HG02852 (cell line): Measurements from ENCODE around the gene FUT8.

ENCODE experiments used
- ATAC-seq: cut with Tn5 transposase; IDR thresholded peaks from one replicate; pipeline ENCODE4 v1.9.1; 2021; ENCODE audit warnings: mild to moderate bottlenecking, moderate library complexity; ENCODE audit not compliant: unreplicated experiment

Gene FUT8

GRCh38 chr14:65753061-65753460 lies 340.5 kb downstream of the FUT8 start:
- ATAC-seq: no peak

DNA sequence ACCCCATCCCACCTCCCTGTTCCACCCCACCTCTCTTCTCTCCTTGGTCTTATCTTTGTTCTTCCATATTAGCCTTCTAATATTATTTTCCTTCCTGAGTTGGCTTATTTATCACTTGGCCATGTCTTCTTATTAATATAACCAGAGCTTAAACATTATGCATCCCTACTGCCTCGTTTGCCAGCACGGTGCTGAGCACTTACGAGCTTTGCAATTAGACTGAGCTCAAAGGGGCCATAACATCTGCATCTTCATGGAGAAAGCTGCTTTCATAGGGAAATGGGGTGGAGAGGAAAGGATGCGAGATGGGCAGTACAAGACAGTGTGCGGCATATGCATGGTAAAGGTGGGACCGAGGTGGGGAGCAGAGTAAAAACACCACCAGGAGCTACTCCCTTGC lies 342.8 kb downstream of the FUT8 start:
- ATAC-seq: no peak

GRCh38 chr14:65756880-65757279 lies 344.4 kb downstream of the FUT8 start:
- ATAC-seq: no peak

- ATAC-seq: no peak
Observed at GRCh38 chr14:65769151-65769550, 356.6 kb downstream of the FUT8 start.

GRCh38 chr14:65770681-65771080 lies 358.2 kb downstream of the FUT8 start:
- ATAC-seq: no peak

GRCh38 chr14:65771271-65771670 lies 358.7 kb downstream of the FUT8 start:
- no peak for ATAC-seq

- ATAC-seq: no peak
Observed at GRCh38 chr14:65772466-65772865, 359.9 kb downstream of the FUT8 start.

DNA sequence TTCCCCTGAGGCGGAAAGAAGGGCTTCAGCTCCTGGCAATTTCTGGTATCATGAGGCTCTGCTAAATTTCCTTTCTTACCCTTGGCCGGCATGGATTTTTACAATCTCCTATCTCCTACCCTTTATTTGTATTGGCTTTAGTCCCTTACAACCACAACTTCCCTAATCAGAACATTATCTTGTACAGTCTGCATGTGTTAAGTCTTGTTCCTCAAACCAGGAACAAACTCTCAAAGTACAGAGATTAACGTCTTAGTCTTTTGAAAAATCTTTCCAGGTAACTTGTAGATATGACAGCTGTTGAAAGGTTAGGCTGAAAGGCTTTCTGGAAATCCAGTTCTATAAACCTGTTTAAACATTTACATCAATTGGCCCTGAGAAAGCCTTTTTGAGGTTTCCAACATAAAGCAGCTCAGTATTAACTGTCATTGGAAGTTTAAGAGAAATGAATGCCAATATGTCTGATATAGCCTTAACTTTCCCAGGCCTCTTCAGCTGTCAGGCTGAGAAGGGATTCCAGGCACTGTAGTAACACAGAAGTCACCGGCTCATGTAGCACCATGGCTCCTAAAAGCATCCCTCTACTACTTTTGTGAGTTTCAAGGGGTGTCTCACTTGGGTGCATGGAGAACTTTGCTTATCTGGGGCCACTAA lies 360.5 kb downstream of the FUT8 start:
- ATAC-seq: no peak

DNA sequence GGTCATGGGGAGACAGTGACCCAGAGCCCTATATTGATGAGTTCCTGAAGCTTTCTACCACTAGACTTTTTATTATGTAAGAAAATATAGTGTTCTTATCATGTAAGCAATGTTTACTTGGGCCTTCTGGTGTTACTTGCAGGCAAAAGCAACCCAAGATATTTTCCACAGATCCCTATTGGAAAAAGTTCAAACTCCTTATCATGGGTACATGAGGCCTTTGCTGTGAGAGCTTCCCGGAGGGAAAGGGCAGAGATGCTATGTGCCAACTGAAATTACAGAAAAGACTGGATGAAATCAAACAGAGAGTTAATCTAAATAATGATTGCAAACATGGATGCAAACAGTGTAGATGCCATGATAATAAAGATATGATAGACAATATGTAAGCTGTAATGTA lies 361.5 kb downstream of the FUT8 start:
- no peak for ATAC-seq

GRCh38 chr14:65776193-65776852 lies 363.8 kb downstream of the FUT8 start:
- no peak for ATAC-seq

GRCh38 chr14:65780566-65780965 lies 368.0 kb downstream of the FUT8 start:
- ATAC-seq: no peak

DNA sequence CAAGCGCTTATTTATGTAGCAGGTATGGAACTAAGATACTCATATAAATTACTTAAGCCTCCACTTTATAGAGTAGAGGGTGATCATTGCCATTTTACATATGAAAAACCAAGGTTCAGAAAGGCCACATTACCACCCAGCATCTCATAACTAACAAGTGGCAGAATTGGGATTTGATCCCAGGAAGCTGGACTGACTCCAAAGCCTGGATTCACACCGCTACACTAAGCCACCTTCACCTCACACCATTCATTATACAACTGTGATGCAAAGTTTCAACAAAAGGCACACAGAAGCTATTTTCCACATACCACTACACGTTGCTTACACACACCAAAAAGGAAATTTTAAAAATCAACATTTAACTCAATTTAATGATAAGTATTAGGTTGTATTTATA lies 370.6 kb downstream of the FUT8 start:
- ATAC-seq: no peak

GRCh38 chr14:65783576-65783975 lies 371.0 kb downstream of the FUT8 start:
- ATAC-seq: no peak

GRCh38 chr14:65784574-65784973 lies 372.0 kb downstream of the FUT8 start:
- no peak for ATAC-seq

DNA sequence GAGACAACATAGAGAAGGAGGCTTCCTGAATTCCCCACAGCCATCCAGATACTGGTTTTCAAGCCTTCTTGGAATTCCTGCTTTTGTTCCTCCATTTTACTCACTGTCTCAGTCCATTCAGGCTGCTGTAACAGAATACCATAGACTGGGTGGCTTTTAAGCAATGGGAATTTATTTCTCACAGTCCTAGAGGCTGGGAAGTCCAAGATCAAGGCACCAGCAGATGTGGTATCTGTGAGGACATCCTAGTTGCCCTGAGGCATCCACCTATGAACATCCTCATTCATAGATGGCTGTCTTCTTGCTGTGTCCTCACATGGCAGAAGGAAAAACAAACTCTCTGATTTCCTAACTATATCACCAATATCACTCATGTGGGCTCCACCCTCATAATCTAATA lies 374.9 kb downstream of the FUT8 start:
- ATAC-seq: no peak

GRCh38 chr14:65788876-65789275 lies 376.3 kb downstream of the FUT8 start:
- ATAC-seq: no peak

GRCh38 chr14:65789363-65789762 lies 376.8 kb downstream of the FUT8 start:
- ATAC-seq: no peak

GRCh38 chr14:65790172-65790815 lies 377.8 kb downstream of the FUT8 start:
- no peak for ATAC-seq

DNA sequence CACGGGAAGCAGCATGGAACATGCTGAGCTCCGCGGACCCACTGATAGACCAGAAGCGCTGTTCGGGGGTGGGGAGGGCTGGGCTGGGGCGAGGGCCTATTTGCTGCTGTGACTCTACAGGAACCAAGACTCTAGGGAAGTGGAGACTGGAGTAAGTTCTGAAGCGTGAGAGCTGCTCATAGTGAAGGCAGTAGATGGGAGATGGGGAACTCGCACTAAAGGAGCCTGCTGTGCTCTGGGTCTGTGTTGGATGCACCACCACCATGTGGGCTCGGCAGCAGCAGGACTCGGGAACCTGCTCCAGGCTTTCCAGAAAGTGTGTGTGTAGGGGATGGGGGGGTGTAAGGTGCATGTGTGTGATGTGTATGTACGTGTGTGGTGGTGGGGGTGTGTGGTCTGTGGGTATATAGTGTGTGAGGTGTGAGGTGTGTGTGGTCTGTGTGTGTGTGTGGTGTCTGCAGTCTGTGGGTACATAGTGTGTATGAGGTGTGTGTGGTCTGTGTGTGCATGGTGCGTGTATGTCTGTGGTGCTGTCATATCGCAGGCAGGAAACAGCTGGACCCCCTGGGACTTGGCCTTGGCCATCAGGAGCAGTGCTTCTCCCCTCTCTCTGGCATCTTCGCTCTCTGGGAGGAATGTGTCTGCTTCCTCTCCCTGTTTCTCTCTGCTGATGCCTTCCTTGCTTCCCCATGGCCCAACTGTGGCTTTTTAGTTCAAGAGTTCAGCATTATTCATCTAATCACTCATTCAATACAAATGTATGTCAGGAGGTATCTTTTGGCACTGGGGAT lies 378.9 kb downstream of the FUT8 start:
- ATAC-seq: no peak

DNA sequence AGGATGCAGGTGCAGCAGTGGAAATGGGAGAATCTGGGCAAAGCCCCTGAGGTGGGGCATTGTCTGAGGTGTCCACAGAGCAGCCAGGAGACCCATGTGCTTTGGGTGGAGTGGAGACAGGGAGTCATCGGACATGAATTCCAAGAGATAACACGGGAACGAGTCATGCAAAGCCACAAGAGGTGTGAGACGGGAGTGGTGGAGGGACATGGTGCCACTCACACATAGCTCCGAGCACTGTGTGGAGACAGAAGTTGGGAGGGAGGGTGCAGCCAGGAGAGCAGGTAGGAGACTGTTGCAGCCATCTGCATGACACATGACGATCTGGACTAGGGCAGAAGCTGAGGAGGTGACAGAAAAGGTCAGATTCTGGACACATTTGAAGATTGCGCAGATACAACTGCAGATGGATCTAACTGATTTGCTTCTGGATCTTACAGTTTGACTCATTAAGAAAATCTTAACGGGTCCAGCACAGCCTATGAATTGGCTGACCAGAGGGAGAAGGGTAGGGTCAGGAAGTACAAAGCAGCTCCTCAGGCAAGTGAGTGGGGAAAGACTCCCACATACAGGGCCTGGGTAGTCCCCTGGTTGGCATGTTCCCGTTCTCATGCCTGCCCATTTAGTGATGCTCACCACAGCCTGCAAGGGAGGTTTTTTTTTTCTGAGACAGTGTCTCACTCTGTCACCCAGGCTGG lies 379.8 kb downstream of the FUT8 start:
- ATAC-seq: no peak
